ENCODE data around the gene ADAMTS18.

DNA sequence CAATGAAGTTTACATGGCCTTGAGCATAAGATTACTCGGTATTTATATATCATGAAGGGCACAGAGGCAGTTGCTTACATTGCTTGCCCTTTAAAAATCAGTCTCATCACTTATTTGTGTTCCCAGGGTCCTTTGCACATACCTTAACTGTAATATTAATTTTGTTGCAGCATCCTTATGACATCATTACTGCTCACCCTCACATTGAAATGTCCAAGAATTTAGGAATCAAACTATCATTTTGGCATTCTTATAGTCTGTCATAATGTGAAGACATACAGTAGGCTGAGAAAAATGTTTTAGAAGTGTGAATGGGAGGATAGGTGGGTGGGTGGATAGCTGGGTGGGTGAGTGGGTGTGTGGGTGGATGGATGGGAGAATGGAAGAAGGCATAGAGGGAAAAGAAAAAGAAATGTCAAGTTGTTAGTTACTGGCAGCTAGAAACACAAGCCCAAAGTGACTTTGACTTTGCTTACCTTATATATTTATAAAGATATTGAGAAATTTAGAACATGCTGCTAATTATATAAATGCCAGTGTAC, 17.8 kb downstream of the ADAMTS18 start:
- TF ChIP-seq, protein P1, sequence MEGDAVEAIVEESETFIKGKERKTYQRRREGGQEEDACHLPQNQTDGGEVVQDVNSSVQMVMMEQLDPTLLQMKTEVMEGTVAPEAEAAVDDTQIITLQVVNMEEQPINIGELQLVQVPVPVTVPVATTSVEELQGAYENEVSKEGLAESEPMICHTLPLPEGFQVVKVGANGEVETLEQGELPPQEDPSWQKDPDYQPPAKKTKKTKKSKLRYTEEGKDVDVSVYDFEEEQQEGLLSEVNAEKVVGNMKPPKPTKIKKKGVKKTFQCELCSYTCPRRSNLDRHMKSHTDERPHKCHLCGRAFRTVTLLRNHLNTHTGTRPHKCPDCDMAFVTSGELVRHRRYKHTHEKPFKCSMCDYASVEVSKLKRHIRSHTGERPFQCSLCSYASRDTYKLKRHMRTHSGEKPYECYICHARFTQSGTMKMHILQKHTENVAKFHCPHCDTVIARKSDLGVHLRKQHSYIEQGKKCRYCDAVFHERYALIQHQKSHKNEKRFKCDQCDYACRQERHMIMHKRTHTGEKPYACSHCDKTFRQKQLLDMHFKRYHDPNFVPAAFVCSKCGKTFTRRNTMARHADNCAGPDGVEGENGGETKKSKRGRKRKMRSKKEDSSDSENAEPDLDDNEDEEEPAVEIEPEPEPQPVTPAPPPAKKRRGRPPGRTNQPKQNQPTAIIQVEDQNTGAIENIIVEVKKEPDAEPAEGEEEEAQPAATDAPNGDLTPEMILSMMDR (conservative IDR thresholded peaks at IDR 0.05 in 1 of 2, IDR thresholded peaks at IDR 0.05 in 1 of 2; ENCODE audit: low read depth in 1 of 2, low read length in 2 of 2): no peak
- TF ChIP-seq EZH2 (IDR thresholded peaks at IDR 0.05; ENCODE audit: low read length, missing control alignments): no peak
